GM23338 (cell line): ENCODE results near the gene TNFRSF1A.

Experiments used
- CREB1 ChIP-seq: fragments of 250-450 bp; sonication (Bioruptor Pico); IDR thresholded peaks from 2 replicates; pipeline ENCODE4 v1.5.0; 2020; ENCODE audit warnings: low read depth, mild to moderate bottlenecking, moderate library complexity
- ETS1 ChIP-seq: IDR thresholded peaks from 2 replicates; pipeline ENCODE4 v1.6.1; 2016; ENCODE audit warnings: antibody characterized with exemption
- POLR2AphosphoS5 ChIP-seq: IDR thresholded peaks from 2 replicates; pipeline ENCODE4 v1.6.1; 2016; ENCODE audit warnings: antibody characterized with exemption, low read depth
- REST ChIP-seq: IDR thresholded peaks from one replicate; pipeline ENCODE4 v1.6.1; 2018; ENCODE audit warnings: antibody characterized with exemption; ENCODE audit not compliant: unreplicated experiment
- STAT1 ChIP-seq: IDR thresholded peaks from one replicate; pipeline ENCODE4 v1.6.1; 2016; ENCODE audit warnings: antibody characterized with exemption; ENCODE audit not compliant: unreplicated experiment
- ZNF114 ChIP-seq: fragments of 250-450 bp; sonication (Bioruptor Pico); IDR thresholded peaks from 2 replicates; pipeline ENCODE4 v1.5.0; 2020; ENCODE audit warnings: mild to moderate bottlenecking, moderate library complexity
- TF ChIP-seq, protein P1 (sequence below), 2 experiments: fragments of 200-600 bp in 1 of 2; sonication (generic) in 1 of 2; conservative IDR thresholded peaks; 2 replicates each; pipeline versions ENCODE4 v1.5.1 to v1.6.1; 2016 to 2017; ENCODE audit warnings: antibody characterized with exemption in 2 of 2, low read depth in 2 of 2, mild to moderate bottlenecking in 2 of 2, moderate library complexity in 1 of 2

DNA sequence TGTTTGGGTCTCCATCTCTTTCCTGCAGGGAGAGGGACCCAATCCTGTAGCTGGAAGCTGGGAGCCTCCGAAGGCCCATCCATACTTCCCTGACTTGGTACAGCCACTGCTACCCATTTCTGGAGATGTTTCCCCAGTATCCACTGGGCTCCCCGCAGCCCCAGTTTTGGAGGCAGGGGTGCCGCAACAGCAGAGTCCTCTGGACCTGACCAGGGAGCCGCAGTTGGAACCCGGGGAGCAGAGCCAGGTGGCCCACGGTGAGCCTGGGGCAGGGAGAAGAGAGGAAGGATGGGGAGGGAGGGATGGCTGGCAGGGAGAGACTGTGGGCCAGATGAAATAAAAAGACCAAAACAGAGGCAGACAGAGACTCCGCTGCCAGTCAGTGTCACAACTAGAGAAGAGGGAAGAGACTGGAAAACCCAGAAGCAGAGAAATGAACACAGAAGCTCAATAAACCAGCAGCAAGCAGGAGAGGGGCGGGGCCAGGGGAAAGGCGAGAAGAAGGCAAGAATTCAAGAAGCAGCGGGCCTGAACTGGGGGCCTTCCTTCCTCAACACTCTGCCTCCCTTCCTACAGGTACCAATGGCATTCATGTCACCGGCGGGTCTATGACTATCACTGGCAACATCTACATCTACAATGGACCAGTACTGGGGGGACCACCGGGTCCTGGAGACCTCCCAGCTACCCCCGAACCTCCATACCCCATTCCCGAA, 48.4 kb upstream of the TNFRSF1A start:
- TF ChIP-seq, protein P1, sequence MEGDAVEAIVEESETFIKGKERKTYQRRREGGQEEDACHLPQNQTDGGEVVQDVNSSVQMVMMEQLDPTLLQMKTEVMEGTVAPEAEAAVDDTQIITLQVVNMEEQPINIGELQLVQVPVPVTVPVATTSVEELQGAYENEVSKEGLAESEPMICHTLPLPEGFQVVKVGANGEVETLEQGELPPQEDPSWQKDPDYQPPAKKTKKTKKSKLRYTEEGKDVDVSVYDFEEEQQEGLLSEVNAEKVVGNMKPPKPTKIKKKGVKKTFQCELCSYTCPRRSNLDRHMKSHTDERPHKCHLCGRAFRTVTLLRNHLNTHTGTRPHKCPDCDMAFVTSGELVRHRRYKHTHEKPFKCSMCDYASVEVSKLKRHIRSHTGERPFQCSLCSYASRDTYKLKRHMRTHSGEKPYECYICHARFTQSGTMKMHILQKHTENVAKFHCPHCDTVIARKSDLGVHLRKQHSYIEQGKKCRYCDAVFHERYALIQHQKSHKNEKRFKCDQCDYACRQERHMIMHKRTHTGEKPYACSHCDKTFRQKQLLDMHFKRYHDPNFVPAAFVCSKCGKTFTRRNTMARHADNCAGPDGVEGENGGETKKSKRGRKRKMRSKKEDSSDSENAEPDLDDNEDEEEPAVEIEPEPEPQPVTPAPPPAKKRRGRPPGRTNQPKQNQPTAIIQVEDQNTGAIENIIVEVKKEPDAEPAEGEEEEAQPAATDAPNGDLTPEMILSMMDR (conservative IDR thresholded peaks at IDR 0.05; ENCODE audit: low read depth in 2 of 2) = no peak
- no peak for TF ChIP-seq STAT1
- no peak for TF ChIP-seq CREB1 (CRISPR knock-in tag)
- no peak for TF ChIP-seq REST
- no peak for TF ChIP-seq ETS1
- TF ChIP-seq POLR2AphosphoS5 = no peak
- TF ChIP-seq ZNF114 (CRISPR knock-in tag) = no peak
